ENCODE results near the gene BOC.

The BOC gene

GRCh38 chr3:113185194-113185835, 26.0 kb upstream of the BOC start:
- Histone ChIP-seq H3K4me1 (no peaks in the 10 kb centered on the region), H4K20me1 (no peaks in the 10 kb centered on the region), H3K4me2 (no peak overlapping the region), H3K36me3 (no peaks in the 10 kb centered on the region), H3K27ac (no peak overlapping the region), H3K9ac (no peak overlapping the region), H3K27me3 (no peaks in the 10 kb centered on the region), H3K4me3 (no peak overlapping the region), H3K9me3 (replicated peaks in 1 of 11) (peaks cover 24 to 35% (median 29%) of the 10 kb centered on the region in 11 experiments)
- no peak for TF ChIP-seq Cebpa-rat (IDR thresholded peaks at IDR 0.05)

DNA sequence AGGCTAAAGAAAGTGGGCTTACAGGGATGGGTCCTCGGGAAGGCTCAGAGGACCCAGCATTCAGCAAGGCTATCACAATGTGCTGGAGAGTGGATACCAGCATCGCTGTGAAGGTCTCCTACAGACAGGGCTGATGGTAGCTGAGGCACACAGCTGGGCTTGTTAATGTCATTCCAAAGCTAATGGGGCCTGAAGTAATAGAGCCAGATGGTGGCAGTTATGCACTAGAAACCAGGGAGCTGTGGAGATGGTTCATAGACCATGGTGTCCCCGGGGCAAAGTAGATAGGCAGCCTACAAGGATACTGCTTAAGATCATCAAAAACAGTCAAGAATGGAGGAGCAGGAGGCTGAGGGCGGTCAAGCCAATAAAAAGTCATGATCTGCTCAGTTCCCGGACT, 24.8 kb upstream of the BOC start:
- H3K9ac ChIP-seq: no peak overlapping the region
- H4K20me1 ChIP-seq: no peaks in the 10 kb centered on the region
- H3K4me2 ChIP-seq: no peak overlapping the region
- no peak overlapping the region for H3K4me3 ChIP-seq
- H3K27me3 ChIP-seq: no peaks in the 10 kb centered on the region
- no peak for TF ChIP-seq Cebpa-rat (IDR thresholded peaks at IDR 0.05)
- peaks cover 24 to 35% (median 29%) of the 10 kb centered on the region in 11 experiments for H3K9me3 ChIP-seq (replicated peaks in 1 of 11)
- no peak overlapping the region for H3K27ac ChIP-seq
- H3K4me1 ChIP-seq: no peaks in the 10 kb centered on the region
- no peaks in the 10 kb centered on the region for H3K36me3 ChIP-seq

GRCh38 chr3:113193288-113193687, 18.1 kb upstream of the BOC start:
- H3K4me2 ChIP-seq: no peak overlapping the region
- H4K20me1 ChIP-seq: no peaks in the 10 kb centered on the region
- no peak overlapping the region for H3K9ac ChIP-seq
- no peaks in the 10 kb centered on the region for H3K4me1 ChIP-seq
- TF ChIP-seq Cebpa-rat (IDR thresholded peaks at IDR 0.05): no peak
- H3K27ac ChIP-seq: no peak overlapping the region
- no peaks in the 10 kb centered on the region for H3K36me3 ChIP-seq
- H3K4me3 ChIP-seq: no peak overlapping the region
- peaks cover 5 to 15% (median 14%) of the 10 kb centered on the region in 11 experiments for H3K9me3 ChIP-seq (replicated peaks in 1 of 11)
- no peaks in the 10 kb centered on the region for H3K27me3 ChIP-seq

- TF ChIP-seq Cebpa-rat (IDR thresholded peaks at IDR 0.05): no peak
- Histone ChIP-seq H3K9me3 (replicated peaks in 1 of 11) (peaks cover 1 to 11% (median 10%) of the 10 kb centered on the region in 11 experiments), H3K27me3 (no peaks in the 10 kb centered on the region), H3K27ac (no peak overlapping the region), H3K9ac (no peak overlapping the region), H3K4me2 (no peak overlapping the region), H3K4me3 (no peak overlapping the region), H3K4me1 (no peaks in the 10 kb centered on the region), H4K20me1 (no peaks in the 10 kb centered on the region), H3K36me3 (no peaks in the 10 kb centered on the region)
Measured at GRCh38 chr3:113193719-113194118, 17.6 kb upstream of the BOC start.

DNA sequence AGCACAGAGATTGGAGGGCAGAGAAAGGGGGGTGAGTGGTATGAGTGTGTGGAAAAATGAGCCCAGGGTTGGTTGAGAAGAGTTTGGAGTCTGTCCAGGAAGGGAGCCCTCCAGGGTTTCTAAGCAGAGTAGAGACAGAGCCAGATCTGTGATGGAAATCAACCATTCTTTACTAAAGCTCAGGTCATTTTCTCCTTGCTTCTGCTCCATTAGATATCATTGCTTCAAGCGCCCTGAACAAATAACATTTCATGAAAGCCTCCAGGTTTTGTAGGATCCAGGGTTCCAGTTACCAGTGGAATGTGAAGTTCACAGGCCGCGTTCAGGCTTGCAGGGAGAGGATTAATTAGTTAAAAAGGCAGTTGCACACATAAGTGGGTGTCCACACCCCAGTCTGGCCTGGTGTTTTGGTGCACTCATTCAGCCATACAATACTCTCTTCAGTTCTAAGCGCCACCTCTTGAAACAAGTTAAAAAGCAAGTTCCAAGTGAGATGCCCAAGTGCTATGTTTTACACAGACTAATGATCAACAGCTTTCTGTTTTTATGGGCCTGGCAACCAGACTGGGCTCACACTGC, 16.4 kb upstream of the BOC start:
- Histone ChIP-seq H3K9me3 (replicated peaks in 1 of 11) (no peaks in the 10 kb centered on the region), H3K4me2 (no peak overlapping the region), H3K4me1 (no peaks in the 10 kb centered on the region), H4K20me1 (no peaks in the 10 kb centered on the region), H3K4me3 (no peak overlapping the region), H3K9ac (no peak overlapping the region), H3K27me3 (no peaks in the 10 kb centered on the region), H3K36me3 (no peaks in the 10 kb centered on the region), H3K27ac (no peak overlapping the region)
- TF ChIP-seq Cebpa-rat (IDR thresholded peaks at IDR 0.05): no peak

DNA sequence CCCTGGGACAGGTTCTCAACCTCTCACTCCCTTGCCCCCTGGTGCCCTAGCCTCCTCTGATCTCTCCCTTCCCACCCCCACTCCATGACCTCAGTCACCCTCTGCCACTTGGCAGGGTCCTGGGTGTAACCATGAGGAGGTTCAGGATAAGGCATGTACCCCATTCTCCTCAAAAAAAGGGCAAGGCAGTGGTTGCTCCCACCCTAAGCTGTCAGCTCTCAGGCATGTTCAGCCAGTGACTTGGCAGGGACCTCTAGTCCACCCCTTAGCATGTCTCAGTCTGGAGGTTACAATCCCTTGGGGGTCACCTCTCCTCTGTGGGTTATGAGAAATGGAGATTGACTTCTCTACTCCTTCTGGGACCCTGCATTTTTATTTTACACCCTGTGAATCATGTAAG, 11.0 kb upstream of the BOC start:
- no peaks in the 10 kb centered on the region for H4K20me1 ChIP-seq
- no peaks in the 10 kb centered on the region for H3K4me1 ChIP-seq
- no peaks in the 10 kb centered on the region for H3K36me3 ChIP-seq
- TF ChIP-seq Cebpa-rat (IDR thresholded peaks at IDR 0.05): no peak
- H3K4me2 ChIP-seq: no peak overlapping the region
- H3K9ac ChIP-seq: no peak overlapping the region
- no peak overlapping the region for H3K27ac ChIP-seq
- H3K4me3 ChIP-seq: no peak overlapping the region
- H3K9me3 ChIP-seq (replicated peaks in 1 of 11): no peaks in the 10 kb centered on the region; a peak in 1 of 22 replicates
- no peaks in the 10 kb centered on the region for H3K27me3 ChIP-seq

- Histone ChIP-seq H3K27ac (no peak overlapping the region), H3K4me2 (no peak overlapping the region), H3K36me3 (no peaks in the 10 kb centered on the region), H3K4me1 (no peaks in the 10 kb centered on the region), H3K9ac (no peak overlapping the region), H4K20me1 (no peaks in the 10 kb centered on the region), H3K27me3 (no peaks in the 10 kb centered on the region), H3K4me3 (no peak overlapping the region), H3K9me3 (replicated peaks in 1 of 11) (no peaks in the 10 kb centered on the region; a peak in 1 of 22 replicates)
- peak in 7 of 11 experiments; percentile 12 to 87 (median 55); a peak in 9 of 22 replicates for TF ChIP-seq Cebpa-rat (IDR thresholded peaks at IDR 0.05)
Measured at GRCh38 chr3:113200946-113201345, 10.4 kb upstream of the BOC start.

DNA sequence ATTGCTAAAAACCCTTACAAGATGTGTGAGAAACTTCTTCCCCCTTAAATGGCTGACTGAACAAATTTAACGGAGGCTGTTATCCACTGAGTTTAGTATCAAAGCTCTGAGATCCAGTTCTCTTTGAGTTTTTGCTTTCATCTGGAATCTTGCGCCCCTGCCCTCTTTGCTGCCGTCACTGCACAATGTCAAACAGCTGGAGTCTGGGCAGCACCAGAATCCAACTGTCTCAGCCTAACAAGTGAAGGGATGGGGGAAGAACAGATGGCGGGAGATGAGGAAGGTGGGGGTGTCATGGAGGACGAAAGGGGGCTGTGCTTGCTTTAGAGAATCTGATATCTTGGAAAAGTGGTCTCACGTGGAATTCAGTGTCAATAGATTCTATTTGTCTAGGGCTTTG, 7.0 kb upstream of the BOC start:
- H3K27me3 ChIP-seq: peaks cover 0 to 4% (median 0%) of the 10 kb centered on the region in 11 experiments; a peak in 1 of 22 replicates
- H3K36me3 ChIP-seq: no peaks in the 10 kb centered on the region
- no peaks in the 10 kb centered on the region; a peak in 1 of 22 replicates for H3K9me3 ChIP-seq (replicated peaks in 1 of 11)
- H3K27ac ChIP-seq: no peak overlapping the region
- H4K20me1 ChIP-seq: no peaks in the 10 kb centered on the region
- TF ChIP-seq Cebpa-rat (IDR thresholded peaks at IDR 0.05): no peak
- no peak overlapping the region for H3K4me3 ChIP-seq
- H3K4me1 ChIP-seq: no peaks in the 10 kb centered on the region
- no peak overlapping the region for H3K9ac ChIP-seq
- no peak overlapping the region for H3K4me2 ChIP-seq

- H3K9me3 ChIP-seq (replicated peaks in 1 of 11): peaks cover 0 to 1% (median 0%) of the 10 kb centered on the region in 11 experiments; a peak in 1 of 22 replicates
- no peak for TF ChIP-seq Cebpa-rat (IDR thresholded peaks at IDR 0.05)
- no peaks in the 10 kb centered on the region for H4K20me1 ChIP-seq
- H3K4me1 ChIP-seq: no peaks in the 10 kb centered on the region
- no peak overlapping the region for H3K4me3 ChIP-seq
- H3K27ac ChIP-seq: no peak overlapping the region
- H3K27me3 ChIP-seq: peaks cover 0 to 15% (median 8%) of the 10 kb centered on the region in 11 experiments; a peak in 20 of 22 replicates
- no peaks in the 10 kb centered on the region for H3K36me3 ChIP-seq
- no peak overlapping the region for H3K9ac ChIP-seq
- no peak overlapping the region for H3K4me2 ChIP-seq
Measured at GRCh38 chr3:113205481-113205880, 5.9 kb upstream of the BOC start.
